ENCODE results near the gene PHEX. TPM values are rescaled to one million over a fixed set of nuclear protein-coding genes. Genes with fewer than 3 reads are reported as not detected.

Gene PHEX
- total RNA-seq, 2 experiments from 2014 or later: 1.1 to 7.7 TPM

DNA sequence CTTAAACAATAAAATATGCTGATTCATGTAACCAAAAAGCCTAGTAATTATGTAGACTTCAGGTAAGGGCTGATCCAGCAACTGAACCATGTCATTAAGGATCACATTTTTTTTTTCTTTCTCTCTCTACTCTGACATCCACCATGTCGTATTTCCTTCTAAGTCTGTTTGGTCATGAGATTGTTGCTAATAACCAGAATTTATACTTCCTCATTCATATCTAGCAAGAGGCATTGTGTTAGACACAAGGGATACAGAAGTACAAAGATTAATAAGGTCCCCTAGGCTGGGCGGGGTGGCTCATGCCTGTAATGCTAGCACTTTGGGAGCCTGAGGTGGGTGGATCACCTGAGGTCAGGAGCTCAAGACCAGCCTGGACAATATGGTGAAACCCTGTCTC, 24.1 kb downstream of the PHEX start:
- ATAC-seq (no peak), DNase-seq (no peak)
- H3K36me3 Mint-ChIP-seq: no peaks in the 10 kb centered on the region
- no peaks in the 10 kb centered on the region for H3K9me3 Mint-ChIP-seq (ENCODE audit: low read depth)
- no peaks in the 10 kb centered on the region for H3K27me3 Mint-ChIP-seq
- CTCF ChIA-PET: no interaction called here
- peaks cover 15% of the 10 kb centered on the region for H3K4me1 Mint-ChIP-seq
- no peak overlapping the region for H3K4me3 Mint-ChIP-seq
- H3K27ac Mint-ChIP-seq: no peak overlapping the region

DNA sequence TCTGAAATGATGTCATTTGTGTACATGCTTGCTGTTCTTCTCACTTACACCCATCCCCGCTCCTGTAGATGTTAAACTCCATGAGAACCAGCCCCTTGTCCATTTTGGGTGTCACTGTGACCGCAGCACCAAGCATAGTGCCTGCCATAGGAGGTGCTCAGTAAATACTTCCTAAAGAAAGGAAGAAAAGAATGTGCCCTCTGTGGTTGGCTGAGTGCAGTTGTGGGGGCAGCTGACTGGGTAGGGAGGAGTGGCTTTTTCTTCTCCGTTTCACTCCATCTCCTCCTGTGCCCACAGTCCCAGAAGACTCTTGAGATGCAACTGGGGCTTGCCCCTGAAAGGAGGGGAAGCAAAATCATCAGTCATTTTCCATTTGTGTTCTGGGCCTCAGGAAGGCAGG, 25.5 kb downstream of the PHEX start:
- no peak overlapping the region for H3K27ac Mint-ChIP-seq
- H3K4me3 Mint-ChIP-seq: no peak overlapping the region
- ATAC-seq: no peak
- H3K4me1 Mint-ChIP-seq: peaks cover 19% of the 10 kb centered on the region
- CTCF ChIA-PET: no interaction called here
- H3K36me3 Mint-ChIP-seq: no peaks in the 10 kb centered on the region
- no peak for DNase-seq
- H3K27me3 Mint-ChIP-seq: no peaks in the 10 kb centered on the region
- no peaks in the 10 kb centered on the region for H3K9me3 Mint-ChIP-seq (ENCODE audit: low read depth)

DNA sequence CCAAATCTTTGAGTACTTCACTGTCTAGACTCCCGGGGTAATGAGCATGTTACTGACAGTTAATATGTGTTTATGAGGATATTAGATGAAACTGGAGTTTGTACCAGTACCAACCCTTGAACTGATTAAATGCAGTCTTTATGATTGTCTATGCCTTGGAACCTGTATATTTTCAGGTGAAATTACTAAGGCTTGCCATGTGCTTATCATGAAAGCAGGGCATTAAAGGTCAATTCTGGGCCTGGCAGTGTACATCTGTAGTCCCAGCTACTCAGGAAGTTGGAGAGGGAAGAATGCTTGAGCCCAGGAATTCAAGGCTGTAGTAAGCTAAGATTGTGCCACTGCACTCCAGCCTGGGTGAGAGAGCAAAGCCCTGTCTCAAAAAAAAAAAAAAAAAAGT, 27.6 kb downstream of the PHEX start:
- peaks cover 30% of the 10 kb centered on the region for H3K4me1 Mint-ChIP-seq
- CTCF ChIA-PET: no interaction called here
- no peak for ATAC-seq
- DNase-seq: no peak
- H3K27ac Mint-ChIP-seq: no peak overlapping the region
- no peaks in the 10 kb centered on the region for H3K36me3 Mint-ChIP-seq
- H3K9me3 Mint-ChIP-seq (ENCODE audit: low read depth): no peaks in the 10 kb centered on the region
- H3K27me3 Mint-ChIP-seq: no peaks in the 10 kb centered on the region
- no peak overlapping the region for H3K4me3 Mint-ChIP-seq

- DNase-seq (peak; percentile 42), ATAC-seq (peak; percentile 65)
- H3K9me3 Mint-ChIP-seq (ENCODE audit: low read depth): no peaks in the 10 kb centered on the region
- peak overlapping the region; percentile 44 for H3K27ac Mint-ChIP-seq
- H3K4me3 Mint-ChIP-seq: no peak overlapping the region
- CTCF ChIA-PET: no interaction called here
- no peaks in the 10 kb centered on the region for H3K36me3 Mint-ChIP-seq
- H3K4me1 Mint-ChIP-seq: peaks cover 30% of the 10 kb centered on the region
- no peaks in the 10 kb centered on the region for H3K27me3 Mint-ChIP-seq
Measured at GRCh38 chrX:22060415-22061280, 28.5 kb downstream of the PHEX start.

GRCh38 chrX:22063284-22063683, 31.2 kb downstream of the PHEX start:
- Mint-ChIP-seq H3K27me3 (no peaks in the 10 kb centered on the region), H3K9me3 (ENCODE audit: low read depth) (no peaks in the 10 kb centered on the region), H3K4me3 (no peak overlapping the region), H3K4me1 (peaks cover 31% of the 10 kb centered on the region), H3K27ac (no peak overlapping the region), H3K36me3 (no peaks in the 10 kb centered on the region)
- ATAC-seq: no peak
- CTCF ChIA-PET: no interaction called here
- DNase-seq: no peak

- Mint-ChIP-seq H3K36me3 (no peaks in the 10 kb centered on the region), H3K4me1 (peaks cover 3% of the 10 kb centered on the region), H3K27ac (no peak overlapping the region), H3K27me3 (no peaks in the 10 kb centered on the region), H3K9me3 (ENCODE audit: low read depth) (no peaks in the 10 kb centered on the region), H3K4me3 (no peak overlapping the region)
- no peak for ATAC-seq
- DNase-seq: no peak
- CTCF ChIA-PET: interaction anchor here (1.6 kb wide), 1 partner anchor 84 kb away, joined by 4 read pairs; no protein-coding TSS in a partner anchor
Measured at GRCh38 chrX:22069586-22069985, 37.5 kb downstream of the PHEX start.

DNA sequence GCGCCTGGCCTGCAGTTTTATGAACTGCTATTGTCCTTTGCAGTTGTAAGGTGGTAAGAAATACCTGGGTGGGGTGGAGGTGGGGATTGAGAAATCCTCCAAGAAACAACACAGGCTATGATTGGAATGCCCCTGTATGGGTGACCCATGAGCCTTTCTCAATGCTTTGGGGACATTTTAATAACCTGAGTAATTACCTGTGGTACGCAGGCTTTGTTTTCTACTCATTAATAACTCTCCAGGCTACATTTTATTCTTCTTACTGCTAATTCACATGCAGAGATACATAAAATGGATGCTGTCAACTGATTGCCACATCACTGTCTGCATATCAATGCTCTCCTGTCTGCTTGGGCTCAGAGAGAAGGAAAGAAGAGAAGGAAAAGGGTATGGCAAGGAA, 41.8 kb downstream of the PHEX start:
- no peaks in the 10 kb centered on the region for H3K27me3 Mint-ChIP-seq
- H3K4me1 Mint-ChIP-seq: no peaks in the 10 kb centered on the region
- no peaks in the 10 kb centered on the region for H3K9me3 Mint-ChIP-seq (ENCODE audit: low read depth)
- no peak overlapping the region for H3K27ac Mint-ChIP-seq
- DNase-seq (no peak), ATAC-seq (no peak)
- H3K4me3 Mint-ChIP-seq: no peak overlapping the region
- CTCF ChIA-PET: no interaction called here
- no peaks in the 10 kb centered on the region for H3K36me3 Mint-ChIP-seq

DNA sequence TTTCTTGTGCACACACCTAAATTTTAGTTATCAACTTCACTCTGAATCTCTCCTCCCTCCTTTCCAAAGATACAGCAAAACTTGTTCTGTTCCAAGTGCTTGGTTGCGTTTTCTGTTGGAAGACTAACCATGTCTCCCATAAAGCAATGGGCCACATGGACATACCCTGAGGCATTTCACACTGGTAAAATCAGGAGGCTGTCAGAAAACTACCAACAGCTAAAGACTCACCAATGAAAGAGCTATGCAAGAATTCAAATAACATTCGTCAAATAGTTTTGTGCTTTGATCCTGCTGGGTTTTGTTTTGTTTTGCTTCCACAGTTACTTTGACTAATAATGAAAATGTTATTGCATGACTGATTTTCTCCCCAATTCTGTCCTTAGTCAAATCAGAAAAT, 46.0 kb downstream of the PHEX start:
- Mint-ChIP-seq H3K4me3 (no peak overlapping the region), H3K4me1 (no peaks in the 10 kb centered on the region), H3K36me3 (no peaks in the 10 kb centered on the region), H3K9me3 (ENCODE audit: low read depth) (no peaks in the 10 kb centered on the region), H3K27ac (no peak overlapping the region), H3K27me3 (no peaks in the 10 kb centered on the region)
- CTCF ChIA-PET: no interaction called here
- ATAC-seq: no peak
- no peak for DNase-seq

DNA sequence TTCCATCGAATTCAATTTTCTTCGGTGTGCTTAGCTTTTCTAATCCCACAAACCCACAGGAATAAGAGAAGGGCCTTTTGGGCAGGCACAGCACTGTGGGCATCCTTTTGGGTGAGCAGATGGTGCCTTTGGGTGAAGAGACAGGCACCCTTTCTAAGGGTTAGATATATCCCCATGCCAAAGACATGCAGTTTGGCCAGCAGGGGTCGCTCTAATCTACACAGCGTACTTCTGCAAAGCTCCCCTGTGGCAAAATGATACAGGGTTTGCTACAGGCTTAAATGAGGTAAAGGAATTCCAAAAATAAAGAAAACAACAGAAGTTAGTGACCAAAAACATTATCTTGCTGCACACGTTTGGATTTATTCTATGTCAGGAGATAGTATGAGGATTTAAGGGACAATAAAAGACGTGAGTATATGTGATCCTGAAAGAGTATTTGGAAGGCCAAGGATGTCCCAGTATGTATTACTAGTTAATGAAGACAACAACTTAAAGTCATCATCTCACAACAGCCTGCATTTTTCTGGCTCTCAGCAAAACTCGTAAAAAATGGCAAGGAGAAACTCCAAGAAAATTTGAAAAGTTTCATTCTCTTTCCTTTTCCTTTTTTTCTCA, 49.5 kb downstream of the PHEX start:
- Mint-ChIP-seq H3K27ac (no peak overlapping the region), H3K27me3 (no peaks in the 10 kb centered on the region), H3K36me3 (no peaks in the 10 kb centered on the region), H3K9me3 (ENCODE audit: low read depth) (no peaks in the 10 kb centered on the region), H3K4me1 (no peaks in the 10 kb centered on the region), H3K4me3 (no peak overlapping the region)
- DNase-seq (peak; percentile 43), ATAC-seq (no peak)
- CTCF ChIA-PET: interaction anchor here (0.6 kb wide), 1 partner anchor 243 kb away, joined by 3 read pairs; the partner anchor contains the start of gene MBTPS2

GRCh38 chrX:22086003-22086402, 53.9 kb downstream of the PHEX start:
- DNase-seq (no peak), ATAC-seq (no peak)
- Mint-ChIP-seq H3K27me3 (no peaks in the 10 kb centered on the region), H3K36me3 (no peaks in the 10 kb centered on the region), H3K4me3 (no peak overlapping the region), H3K27ac (no peak overlapping the region), H3K4me1 (no peaks in the 10 kb centered on the region), H3K9me3 (ENCODE audit: low read depth) (peaks cover 2% of the 10 kb centered on the region)
- CTCF ChIA-PET: no interaction called here

- Mint-ChIP-seq H3K27ac (no peak overlapping the region), H3K36me3 (no peaks in the 10 kb centered on the region), H3K4me3 (no peak overlapping the region), H3K4me1 (no peaks in the 10 kb centered on the region), H3K9me3 (ENCODE audit: low read depth) (peaks cover 2% of the 10 kb centered on the region), H3K27me3 (no peaks in the 10 kb centered on the region)
- no peak for DNase-seq
- no peak for ATAC-seq
- CTCF ChIA-PET: no interaction called here
Measured at GRCh38 chrX:22087011-22087557, 55.0 kb downstream of the PHEX start.

DNA sequence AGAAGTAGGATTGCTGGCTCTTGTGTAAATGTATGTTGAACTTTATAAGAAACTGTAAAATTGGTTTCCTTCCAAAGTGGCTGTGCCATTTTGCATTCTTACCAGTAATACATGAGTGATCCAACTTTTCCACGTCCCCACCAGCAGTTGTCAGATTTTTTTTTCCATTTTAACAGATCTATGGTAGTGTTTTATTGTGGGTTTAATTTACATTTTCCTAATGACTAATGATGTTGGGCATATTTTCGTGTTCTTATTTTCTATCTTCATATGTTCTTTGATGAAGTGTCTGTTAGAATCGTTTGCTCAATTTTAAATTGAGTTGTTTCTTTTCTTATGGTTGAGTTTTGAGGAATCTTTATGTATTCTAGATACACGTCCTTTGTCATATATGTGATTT, 56.2 kb downstream of the PHEX start:
- Mint-ChIP-seq H3K27me3 (no peaks in the 10 kb centered on the region), H3K4me3 (no peak overlapping the region), H3K4me1 (no peaks in the 10 kb centered on the region), H3K9me3 (ENCODE audit: low read depth) (peaks cover 2% of the 10 kb centered on the region), H3K27ac (no peak overlapping the region), H3K36me3 (no peaks in the 10 kb centered on the region)
- DNase-seq (no peak), ATAC-seq (no peak)
- CTCF ChIA-PET: no interaction called here

DNA sequence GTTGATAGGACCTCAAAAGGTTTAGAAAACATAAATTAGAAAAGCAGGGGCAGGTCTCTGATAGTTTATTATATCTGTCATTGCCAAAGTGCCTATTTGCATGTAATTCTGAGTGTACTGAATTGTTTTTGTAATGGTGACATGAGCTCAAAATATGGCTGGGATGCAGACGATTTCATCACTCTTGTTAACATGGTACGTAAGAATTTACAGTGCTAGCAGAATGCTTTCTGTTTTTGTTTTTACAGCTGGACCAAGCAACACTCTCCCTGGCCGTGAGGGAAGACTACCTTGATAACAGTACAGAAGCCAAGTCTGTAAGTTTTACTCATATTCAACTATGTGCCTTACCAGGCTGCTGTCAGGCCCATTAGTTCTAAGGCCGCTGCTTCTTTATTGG, 58.1 kb downstream of the PHEX start:
- Mint-ChIP-seq H3K36me3 (no peaks in the 10 kb centered on the region), H3K9me3 (ENCODE audit: low read depth) (peaks cover 2% of the 10 kb centered on the region), H3K27me3 (no peaks in the 10 kb centered on the region), H3K27ac (no peak overlapping the region), H3K4me3 (no peak overlapping the region), H3K4me1 (no peaks in the 10 kb centered on the region)
- ATAC-seq: no peak
- CTCF ChIA-PET: no interaction called here
- DNase-seq: no peak

GRCh38 chrX:22093550-22093949, 61.4 kb downstream of the PHEX start:
- no peaks in the 10 kb centered on the region for H3K36me3 Mint-ChIP-seq
- no peak overlapping the region for H3K4me3 Mint-ChIP-seq
- H3K4me1 Mint-ChIP-seq: no peaks in the 10 kb centered on the region
- CTCF ChIA-PET: no interaction called here
- DNase-seq (no peak), ATAC-seq (no peak)
- H3K27me3 Mint-ChIP-seq: no peaks in the 10 kb centered on the region
- no peak overlapping the region for H3K27ac Mint-ChIP-seq
- no peaks in the 10 kb centered on the region for H3K9me3 Mint-ChIP-seq (ENCODE audit: low read depth)
